SK-N-SH (cell line): Measurements from ENCODE around the gene IFNA2. TPM values are rescaled to one million over a fixed set of nuclear protein-coding genes. Genes with fewer than 3 reads are reported as not detected.

ENCODE experiments used
- CTCF ChIA-PET: fragments of 300-600, 350-600 bp; formaldehyde crosslinking; extraction: SDS; loops from one replicate; lab custom pipeline; 2021; lab: Yijun Ruan, JAX
- POLR2A ChIA-PET: fragments of 350-600 bp; sonication (Branson Sonifier 250); formaldehyde crosslinking; extraction: SDS; loops from one replicate; lab custom pipeline; 2020; ENCODE audit warnings: antibody characterized with exemption, inconsistent platforms; lab: Yijun Ruan, JAX
- DNase-seq: peaks from one replicate; pipeline ENCODE4 v3.0.0; 2012
- H2AFZ ChIP-seq: fragments of 200-600 bp; sonication (generic); 2 replicates; pipeline ENCODE4 v1.8.1; 2016; ENCODE audit warnings: antibody characterized with exemption, mild to moderate bottlenecking, low read depth
- H3F3A ChIP-seq: fragments of 200-600 bp; sonication (generic); replicated peaks from 2 replicates; pipeline ENCODE3; 2016; ENCODE audit warnings: antibody characterized with exemption, mild to moderate bottlenecking; ENCODE audit not compliant: insufficient read depth
- H3K27ac ChIP-seq, 2 experiments: fragments of 200-500 bp in 1 of 2; fragments of 200-600 bp in 1 of 2; sonication (Bioruptor generic) in 1 of 2; sonication (generic), shearing (Covaris generic) in 1 of 2; 2 replicates each; pipeline versions ENCODE4 v1.5.1 to v1.6.1; 2014 to 2016; ENCODE audit warnings: low read depth in 2 of 2, inconsistent platforms in 1 of 2, low read length in 1 of 2, mild to moderate bottlenecking in 1 of 2, mixed read lengths in 1 of 2
- H3K27me3 ChIP-seq: fragments of 200-600 bp; sonication (generic), shearing (Covaris generic); 2 replicates; pipeline ENCODE4 v1.6.1; 2016; ENCODE audit warnings: mixed run types; ENCODE audit not compliant: insufficient read depth
- H3K36me3 ChIP-seq, 2 experiments: fragments of 200-500 bp in 1 of 2; fragments of 200-600 bp in 1 of 2; sonication (Bioruptor generic) in 1 of 2; sonication (generic) in 1 of 2; replicated peaks in 1 of 2; 2 replicates each; pipeline versions ENCODE3 to v1.5.1; 2014 to 2016; ENCODE audit warnings: low read length in 1 of 2, mild to moderate bottlenecking in 1 of 2; ENCODE audit not compliant: insufficient read depth in 2 of 2, control insufficient read depth in 1 of 2
- H3K4me1 ChIP-seq, 2 experiments: fragments of 200-500 bp in 1 of 2; fragments of 200-600 bp in 1 of 2; sonication (Bioruptor generic) in 1 of 2; sonication (generic), shearing (Covaris generic) in 1 of 2; 2 replicates each; pipeline versions ENCODE4 v1.5.1 to v1.6.1; 2014 to 2016; ENCODE audit warnings: low read depth in 1 of 2, low read length in 1 of 2, mixed run types in 1 of 2; ENCODE audit not compliant: insufficient read depth in 2 of 2, control insufficient read depth in 1 of 2
- H3K4me2 ChIP-seq: fragments of 200-600 bp; sonication (generic), shearing (Covaris generic); 2 replicates; pipeline ENCODE4 v1.6.1; 2017; ENCODE audit warnings: mixed run types
- H3K4me3 ChIP-seq, 2 experiments: fragments of 200-500 bp in 1 of 2; fragments of 200-600 bp in 1 of 2; sonication (Bioruptor generic) in 1 of 2; sonication (generic), shearing (Covaris generic) in 1 of 2; 2 replicates each; pipeline versions ENCODE4 v1.5.1 to v1.8.1; 2014 to 2016; ENCODE audit warnings: low read depth in 2 of 2, inconsistent platforms in 1 of 2, low read length in 1 of 2, mild to moderate bottlenecking in 1 of 2, mixed read lengths in 1 of 2, moderate library complexity in 1 of 2
- H3K79me2 ChIP-seq: fragments of 200-600 bp; sonication (generic); 2 replicates; pipeline ENCODE4 v1.8.1; 2017; ENCODE audit warnings: mild to moderate bottlenecking; ENCODE audit not compliant: insufficient read depth
- H3K9ac ChIP-seq: fragments of 200-600 bp; sonication (generic); 2 replicates; pipeline ENCODE4 v1.6.1; 2017; ENCODE audit warnings: mixed run types
- H3K9me2 ChIP-seq: fragments of 200-600 bp; sonication (generic); 2 replicates; pipeline ENCODE4 v1.6.1; 2017; ENCODE audit warnings: mixed run types
- H3K9me3 ChIP-seq: fragments of 200-600 bp; sonication (generic); 2 replicates; pipeline ENCODE4 v1.6.1; 2017; ENCODE audit warnings: mixed run types, mild to moderate bottlenecking, moderate library complexity
- H4K20me1 ChIP-seq: fragments of 200-600 bp; sonication (generic); 2 replicates; pipeline ENCODE4 v1.6.1; 2017; ENCODE audit warnings: mild to moderate bottlenecking, mixed run types; ENCODE audit not compliant: insufficient read depth
- MAX ChIP-seq: IDR thresholded peaks from 2 replicates; pipeline ENCODE4 v1.4.0; 2012; ENCODE audit warnings: low read depth
- MXI1 ChIP-seq: IDR thresholded peaks from 2 replicates; pipeline ENCODE4 v1.6.1; 2012; ENCODE audit warnings: mild to moderate bottlenecking, low read depth, low read length, improper control_type of control experiment
- NRF1 ChIP-seq: IDR thresholded peaks from 2 replicates; pipeline ENCODE4 v1.6.1; 2012; ENCODE audit warnings: low read depth, mild to moderate bottlenecking, low read length
- POLR2AphosphoS5 ChIP-seq: IDR thresholded peaks from 2 replicates; pipeline ENCODE4 v1.6.1; 2012; ENCODE audit warnings: low read depth, low read length
- RAD21 ChIP-seq: IDR thresholded peaks from 2 replicates; pipeline ENCODE4 v1.6.1; 2012; ENCODE audit warnings: mild to moderate bottlenecking, low read length
- REST ChIP-seq: IDR thresholded peaks from 2 replicates; pipeline ENCODE4 v1.6.1; 2012; ENCODE audit warnings: mild to moderate bottlenecking, low read depth, low read length, moderate library complexity
- USF1 ChIP-seq: IDR thresholded peaks from 2 replicates; pipeline ENCODE4 v1.4.0; 2012; ENCODE audit warnings: low read depth, borderline replicate concordance
- ZBTB33 ChIP-seq: IDR thresholded peaks from 2 replicates; pipeline ENCODE4 v1.4.0; 2012; ENCODE audit warnings: low read depth, borderline replicate concordance
- WGBS: methylation state at CpG from one replicate; pipeline ENCODE4 v1.1.6; 2017; ENCODE audit warnings: low lambda C conversion rate; 5-methylcytosine and 5-hydroxymethylcytosine counted together
- polyA plus RNA-seq, 3 experiments: library from polyadenylated mRNA; depleted of rRNA; stranded (reverse); fragments of >200 nt; gene quantifications; 2 replicates each; pipeline ENCODE4 v1.2.3, GENCODE V29; 2012

IFNA2 gene
- polyA plus RNA-seq, 1 of the 3 experiments (the other 2 are of a cell fraction) = not detected

- WGBS = 11% methylated on average over 5 of the region's 5 CpGs
- no peak overlapping the region for H2AFZ ChIP-seq
- CTCF ChIA-PET = interaction anchor here (1.3 to 2.1 kb wide), 2 partner anchors 18 to 87 kb away, joined by 5 read pairs; no protein-coding TSS in a partner anchor
Measured at GRCh38 chr9:21413624-21414023, 28.4 kb upstream of the IFNA2 start.

GRCh38 chr9:21413151-21413550 is 28.0 kb upstream of the IFNA2 start:
- no peaks in the 10 kb centered on the region for H3K9me3 ChIP-seq
- no peak for DNase-seq
- H3K36me3 ChIP-seq = no peaks in the 10 kb centered on the region
- 22% methylated on average over 4 of the region's 4 CpGs for WGBS
- no peak overlapping the region for H3K4me3 ChIP-seq
- TF ChIP-seq REST = no peak
- TF ChIP-seq MXI1 = no peak
- TF ChIP-seq USF1 = no peak
- no peak for TF ChIP-seq POLR2AphosphoS5
- TF ChIP-seq MAX = no peak
- no peak for TF ChIP-seq ZBTB33
- no peak overlapping the region for H3K9ac ChIP-seq
- no peak overlapping the region for H3K4me2 ChIP-seq
- POLR2A ChIA-PET = no interaction called here
- H3K79me2 ChIP-seq = no peaks in the 10 kb centered on the region
- CTCF ChIA-PET = interaction anchor here (1.3 to 2.1 kb wide), 3 partner anchors 18 to 87 kb away, joined by 5 read pairs; no protein-coding TSS in a partner anchor
- H2AFZ ChIP-seq = no peak overlapping the region
- no peaks in the 10 kb centered on the region for H3K9me2 ChIP-seq
- H3K27me3 ChIP-seq = peaks cover 6% of the 10 kb centered on the region; the same call in 1 of the 2 replicates
- no peaks in the 10 kb centered on the region for H3F3A ChIP-seq
- no peaks in the 10 kb centered on the region for H3K4me1 ChIP-seq
- H3K27ac ChIP-seq = no peak overlapping the region
- H4K20me1 ChIP-seq = no peaks in the 10 kb centered on the region

More at GRCh38 chr9:21413624-21414023, 28.4 kb upstream of the IFNA2 start:
- no peaks in the 10 kb centered on the region for H3K9me2 ChIP-seq
- peaks cover 6% of the 10 kb centered on the region; the same call in 1 of the 2 replicates for H3K27me3 ChIP-seq
- POLR2A ChIA-PET = no interaction called here
- no peaks in the 10 kb centered on the region for H3K36me3 ChIP-seq
- no peak overlapping the region for H3K4me2 ChIP-seq
- H3F3A ChIP-seq = no peaks in the 10 kb centered on the region
- no peaks in the 10 kb centered on the region for H4K20me1 ChIP-seq
- H3K9ac ChIP-seq = no peak overlapping the region
- TF ChIP-seq RAD21 (peak; percentile 2; the same call in 1 of the 2 replicates), NRF1 (no peak)
- TF ChIP-seq, all 33 proteins: peak for 1
- no peak overlapping the region for H3K27ac ChIP-seq
- no peaks in the 10 kb centered on the region for H3K79me2 ChIP-seq
- no peak overlapping the region for H3K4me3 ChIP-seq
- no peaks in the 10 kb centered on the region for H3K9me3 ChIP-seq
- H3K4me1 ChIP-seq = no peaks in the 10 kb centered on the region
- DNase-seq = no peak
